ENCODE data around the gene MAVS. TPM values are rescaled to one million over a fixed set of nuclear protein-coding genes. Genes with fewer than 3 reads are reported as not detected.
"Not testable (repeated sequence)": the region's sequence is repeated elsewhere in the genome, so short reads cannot be mapped to it uniquely, and the experiment has no call there.

MAVS gene
- total RNA-seq, 1 experiment from 2014 or later = 32.3 TPM

DNA sequence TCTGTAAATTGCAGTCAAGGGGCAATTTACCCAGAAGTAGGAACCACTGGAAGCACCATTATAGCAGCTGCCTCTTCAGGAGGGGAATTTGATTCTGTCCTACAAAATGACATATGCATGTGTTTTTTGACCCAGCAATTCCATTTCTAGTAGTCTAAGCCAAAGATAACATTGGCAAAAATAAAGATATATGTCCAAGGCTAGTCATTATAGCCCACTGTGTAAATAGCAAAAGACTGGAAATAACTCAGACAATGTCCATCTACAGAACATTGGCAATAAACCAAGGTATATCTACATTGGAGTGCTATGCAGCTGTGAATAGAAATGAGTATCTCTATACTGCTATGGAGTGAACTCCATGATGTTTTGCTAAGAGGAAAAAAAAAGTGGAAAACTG, 30.0 kb downstream of the MAVS start:
- H3K4me1 ChIP-seq (ENCODE audit: control insufficient read depth, insufficient read depth, low read length) = no peaks in the 10 kb centered on the region
- no peak overlapping the region for H3K27ac ChIP-seq (ENCODE audit: low read length)
- intact Hi-C loops (cut with micrococcal nuclease; ENCODE audit: unreplicated experiment) (no loop called here), in situ Hi-C loops (cut with HindIII; ENCODE audit: low pct_unique_long_range_greater_than_20kb, low sequenced_read_pairs) (no loop called here)
- POLR2A ChIA-PET = no interaction called here
- H3K27me3 ChIP-seq (ENCODE audit: control insufficient read depth, insufficient read depth, low read length) = no peaks in the 10 kb centered on the region
- ATAC-seq (no peak), DNase-seq (ENCODE audit: low read depth, low spot score) (no peak)
- no peak overlapping the region for H3K4me3 ChIP-seq (ENCODE audit: low read depth in 2 of 2, low read length in 2 of 2)
- no peaks in the 10 kb centered on the region for H3K9me3 ChIP-seq (ENCODE audit: control insufficient read depth, insufficient read depth, low read depth, low read length)
- TF ChIP-seq, protein P1, sequence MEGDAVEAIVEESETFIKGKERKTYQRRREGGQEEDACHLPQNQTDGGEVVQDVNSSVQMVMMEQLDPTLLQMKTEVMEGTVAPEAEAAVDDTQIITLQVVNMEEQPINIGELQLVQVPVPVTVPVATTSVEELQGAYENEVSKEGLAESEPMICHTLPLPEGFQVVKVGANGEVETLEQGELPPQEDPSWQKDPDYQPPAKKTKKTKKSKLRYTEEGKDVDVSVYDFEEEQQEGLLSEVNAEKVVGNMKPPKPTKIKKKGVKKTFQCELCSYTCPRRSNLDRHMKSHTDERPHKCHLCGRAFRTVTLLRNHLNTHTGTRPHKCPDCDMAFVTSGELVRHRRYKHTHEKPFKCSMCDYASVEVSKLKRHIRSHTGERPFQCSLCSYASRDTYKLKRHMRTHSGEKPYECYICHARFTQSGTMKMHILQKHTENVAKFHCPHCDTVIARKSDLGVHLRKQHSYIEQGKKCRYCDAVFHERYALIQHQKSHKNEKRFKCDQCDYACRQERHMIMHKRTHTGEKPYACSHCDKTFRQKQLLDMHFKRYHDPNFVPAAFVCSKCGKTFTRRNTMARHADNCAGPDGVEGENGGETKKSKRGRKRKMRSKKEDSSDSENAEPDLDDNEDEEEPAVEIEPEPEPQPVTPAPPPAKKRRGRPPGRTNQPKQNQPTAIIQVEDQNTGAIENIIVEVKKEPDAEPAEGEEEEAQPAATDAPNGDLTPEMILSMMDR (IDR thresholded peaks at IDR 0.05) = no peak
- no peak for TF ChIP-seq POLR2AphosphoS5 (IDR thresholded peaks at IDR 0.05; ENCODE audit: low read depth, low read length)
- TF ChIP-seq, protein P2, sequence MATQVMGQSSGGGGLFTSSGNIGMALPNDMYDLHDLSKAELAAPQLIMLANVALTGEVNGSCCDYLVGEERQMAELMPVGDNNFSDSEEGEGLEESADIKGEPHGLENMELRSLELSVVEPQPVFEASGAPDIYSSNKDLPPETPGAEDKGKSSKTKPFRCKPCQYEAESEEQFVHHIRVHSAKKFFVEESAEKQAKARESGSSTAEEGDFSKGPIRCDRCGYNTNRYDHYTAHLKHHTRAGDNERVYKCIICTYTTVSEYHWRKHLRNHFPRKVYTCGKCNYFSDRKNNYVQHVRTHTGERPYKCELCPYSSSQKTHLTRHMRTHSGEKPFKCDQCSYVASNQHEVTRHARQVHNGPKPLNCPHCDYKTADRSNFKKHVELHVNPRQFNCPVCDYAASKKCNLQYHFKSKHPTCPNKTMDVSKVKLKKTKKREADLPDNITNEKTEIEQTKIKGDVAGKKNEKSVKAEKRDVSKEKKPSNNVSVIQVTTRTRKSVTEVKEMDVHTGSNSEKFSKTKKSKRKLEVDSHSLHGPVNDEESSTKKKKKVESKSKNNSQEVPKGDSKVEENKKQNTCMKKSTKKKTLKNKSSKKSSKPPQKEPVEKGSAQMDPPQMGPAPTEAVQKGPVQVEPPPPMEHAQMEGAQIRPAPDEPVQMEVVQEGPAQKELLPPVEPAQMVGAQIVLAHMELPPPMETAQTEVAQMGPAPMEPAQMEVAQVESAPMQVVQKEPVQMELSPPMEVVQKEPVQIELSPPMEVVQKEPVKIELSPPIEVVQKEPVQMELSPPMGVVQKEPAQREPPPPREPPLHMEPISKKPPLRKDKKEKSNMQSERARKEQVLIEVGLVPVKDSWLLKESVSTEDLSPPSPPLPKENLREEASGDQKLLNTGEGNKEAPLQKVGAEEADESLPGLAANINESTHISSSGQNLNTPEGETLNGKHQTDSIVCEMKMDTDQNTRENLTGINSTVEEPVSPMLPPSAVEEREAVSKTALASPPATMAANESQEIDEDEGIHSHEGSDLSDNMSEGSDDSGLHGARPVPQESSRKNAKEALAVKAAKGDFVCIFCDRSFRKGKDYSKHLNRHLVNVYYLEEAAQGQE (IDR thresholded peaks at IDR 0.05; ENCODE audit: insufficient read depth in 1 of 2, low read depth in 2 of 2, low read length in 1 of 2) = no peak
- no peak for TF ChIP-seq TCF7L2 (IDR thresholded peaks at IDR 0.05; ENCODE audit: low read depth, low read length)
- TF ChIP-seq SIN3A (IDR thresholded peaks at IDR 0.05; ENCODE audit: borderline replicate concordance, insufficient read depth, low read depth, low read length) = no peak
- no TSS peak for BruUV-seq (replicated peaks)
- CTCF ChIA-PET = no interaction called here
- no peaks in the 10 kb centered on the region for H3K36me3 ChIP-seq (ENCODE audit: control insufficient read depth, insufficient read depth, low read length)

DNA sequence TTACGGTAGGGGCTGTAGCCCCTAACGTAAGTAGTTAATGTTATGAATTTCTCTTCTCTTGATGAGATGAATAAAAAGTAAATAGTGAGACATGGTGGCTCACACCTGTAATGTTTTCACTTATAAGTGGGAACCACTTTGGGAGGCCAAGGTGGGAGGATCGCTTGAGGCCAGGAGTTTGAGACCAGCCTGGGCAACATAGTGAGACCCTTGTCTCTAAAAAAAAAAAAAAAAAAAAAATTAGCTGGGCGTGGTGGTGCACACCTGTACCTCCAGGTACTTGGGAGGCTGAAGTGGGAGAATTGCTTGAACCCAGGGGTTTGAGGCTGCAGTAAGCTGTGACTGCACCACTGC, 32.3 kb downstream of the MAVS start:
- H3K4me3 ChIP-seq (ENCODE audit: low read depth in 2 of 2, low read length in 2 of 2); in situ Hi-C loops (cut with HindIII; ENCODE audit: low pct_unique_long_range_greater_than_20kb, low sequenced_read_pairs); intact Hi-C loops (cut with micrococcal nuclease; ENCODE audit: unreplicated experiment); H3K27ac ChIP-seq (ENCODE audit: low read length); H3K4me1 ChIP-seq (ENCODE audit: control insufficient read depth, insufficient read depth, low read length); H3K9me3 ChIP-seq (ENCODE audit: control insufficient read depth, insufficient read depth, low read depth, low read length); BruUV-seq (replicated peaks); H3K36me3 ChIP-seq (ENCODE audit: control insufficient read depth, insufficient read depth, low read length); DNase-seq (ENCODE audit: low read depth, low spot score); H3K27me3 ChIP-seq (ENCODE audit: control insufficient read depth, insufficient read depth, low read length); CTCF ChIA-PET; ATAC-seq: not testable (repeated sequence)
- POLR2A ChIA-PET = interaction anchor here (0.6 to 0.7 kb wide), 2 partner anchors 9 to 60 kb away, joined by 6 to 9 read pairs; no protein-coding TSS in a partner anchor

DNA sequence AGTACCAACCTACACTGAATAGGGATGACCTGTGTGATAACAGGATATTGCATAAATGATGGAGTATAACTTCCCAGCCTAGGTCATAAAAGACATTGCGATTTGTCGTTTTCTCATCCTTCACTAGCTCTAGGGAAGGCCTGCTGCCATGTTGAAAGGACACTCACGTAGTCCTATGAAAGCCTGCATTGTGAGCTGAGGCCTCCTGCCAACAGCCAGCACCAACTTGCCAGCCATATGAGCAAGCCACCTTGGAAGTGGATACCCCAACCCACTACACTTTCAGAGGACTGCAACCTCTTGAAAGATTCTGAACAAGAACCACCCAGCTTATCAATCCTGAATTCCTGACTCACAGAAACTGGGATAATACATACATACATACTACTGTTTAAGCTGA, 39.1 kb downstream of the MAVS start:
- TF ChIP-seq, protein P2 (IDR thresholded peaks at IDR 0.05; ENCODE audit: insufficient read depth in 1 of 2, low read depth in 2 of 2, low read length in 1 of 2) = no peak
- TF ChIP-seq TCF7L2 (IDR thresholded peaks at IDR 0.05; ENCODE audit: low read depth, low read length) = no peak
- POLR2A ChIA-PET = no interaction called here
- Histone ChIP-seq H3K27me3 (ENCODE audit: control insufficient read depth, insufficient read depth, low read length) (no peaks in the 10 kb centered on the region), H3K36me3 (ENCODE audit: control insufficient read depth, insufficient read depth, low read length) (peaks cover 13% of the 10 kb centered on the region), H3K27ac (ENCODE audit: low read length) (no peak overlapping the region), H3K4me3 (ENCODE audit: low read depth in 2 of 2, low read length in 2 of 2) (no peak overlapping the region), H3K4me1 (ENCODE audit: control insufficient read depth, insufficient read depth, low read length) (peaks cover 8% of the 10 kb centered on the region), H3K9me3 (ENCODE audit: control insufficient read depth, insufficient read depth, low read depth, low read length) (no peaks in the 10 kb centered on the region)
- ATAC-seq = no peak
- CTCF ChIA-PET = no interaction called here
- intact Hi-C loops (cut with micrococcal nuclease; ENCODE audit: unreplicated experiment) (no loop called here), in situ Hi-C loops (cut with HindIII; ENCODE audit: low pct_unique_long_range_greater_than_20kb, low sequenced_read_pairs) (no loop called here)
- no TSS peak for BruUV-seq (replicated peaks)
- no peak for DNase-seq (ENCODE audit: low read depth, low spot score)

Data from Panc1 (cell line).